Measurements from ENCODE around the gene SMIM36. TPM values are rescaled to one million over a fixed set of nuclear protein-coding genes. Genes with fewer than 3 reads are reported as not detected.

Gene SMIM36
- total and polyA plus RNA-seq, 2 of the 8 experiments (the other 6 are each of a cell fraction or from before 2014, with no cell fraction given) = not detected

GRCh38 chr17:55441544-55441943 is 69.7 kb downstream of the SMIM36 start:
- POLR2A ChIA-PET (ENCODE audit: partially characterized antibody) = interaction anchor here (0.7 to 1.3 kb wide), 2 partner anchors 9 to 21 kb away, joined by 3 read pairs; no protein-coding TSS in a partner anchor
- no peak overlapping the region for H3K23ac ChIP-seq (ENCODE audit: insufficient read length)
- no peak for TF ChIP-seq ATF2 (IDR thresholded peaks at IDR 0.05; ENCODE audit: low read length)
- TF ChIP-seq ATF3 (IDR thresholded peaks at IDR 0.05; ENCODE audit: insufficient read depth, low read depth, low read length) = no peak
- no peak for TF ChIP-seq CHD1 (IDR thresholded peaks at IDR 0.05; ENCODE audit: low read depth, low read length)
- TF ChIP-seq POLR2AphosphoS5 (IDR thresholded peaks at IDR 0.05; ENCODE audit: low read depth, low read length) = no peak

More at GRCh38 chr17:55441544-55441943, 69.7 kb downstream of the SMIM36 start:
- Histone ChIP-seq H2BK20ac (ENCODE audit: low read length) (no peak overlapping the region), H4K8ac (ENCODE audit: extremely low read depth, insufficient read depth, low read length) (no peak overlapping the region), H3K79me1 (ENCODE audit: low read depth, low read length) (no peaks in the 10 kb centered on the region), H3K4me3 (ENCODE audit: extremely low read depth in 1 of 4, insufficient read depth in 2 of 4, low read depth in 3 of 4, low read length in 4 of 4) (no peak overlapping the region), H2BK12ac (ENCODE audit: low read depth, low read length) (no peak overlapping the region), H3K36me3 (ENCODE audit: control insufficient read depth in 2 of 4, insufficient read depth in 4 of 4, low read length in 3 of 4) (no peaks in the 10 kb centered on the region), H3K9me3 (ENCODE audit: insufficient read depth in 2 of 2, low read depth in 1 of 2, low read length in 1 of 2) (no peaks in the 10 kb centered on the region), H3K4ac (replicated peaks; ENCODE audit: insufficient read length, low read depth, low read length) (no peak overlapping the region), H4K20me1 (replicated peaks in 1 of 2; ENCODE audit: control insufficient read depth in 1 of 2, insufficient read depth in 2 of 2, low read length in 2 of 2) (no peaks in the 10 kb centered on the region), H3K79me2 (ENCODE audit: control insufficient read depth in 1 of 2, insufficient read depth in 2 of 2, low read length in 2 of 2) (no peaks in the 10 kb centered on the region), H3K9ac (replicated peaks in 1 of 4; ENCODE audit: extremely low read depth in 1 of 4, low read depth in 3 of 4, low read length in 3 of 4) (no peak overlapping the region), H3K23me2 (ENCODE audit: low read depth, low read length) (no peaks in the 10 kb centered on the region), H3K4me2 (ENCODE audit: insufficient read depth in 1 of 2, low read depth in 2 of 2, low read length in 2 of 2) (no peak overlapping the region), H3K56ac (replicated peaks; ENCODE audit: insufficient read length, low read depth, low read length) (no peak overlapping the region), H2AFZ (ENCODE audit: low read length) (no peak overlapping the region), H2AK5ac (ENCODE audit: low read depth, low read length) (no peak overlapping the region), H3K27ac (ENCODE audit: low read depth, low read length) (no peak overlapping the region), H3K4me1 (replicated peaks in 1 of 4; ENCODE audit: control insufficient read depth in 3 of 4, insufficient read depth in 4 of 4, low read length in 3 of 4) (peaks cover 0 to 7% (median 4%) of the 10 kb centered on the region in 4 experiments; a peak in 3 of 7 replicates), H2BK5ac (ENCODE audit: low read depth, low read length) (no peak overlapping the region), H4K91ac (replicated peaks; ENCODE audit: insufficient read length, low read length) (no peak overlapping the region), H3K27me3 (replicated peaks in 1 of 4; ENCODE audit: control insufficient read depth in 3 of 4, extremely low read depth in 1 of 4, insufficient read depth in 3 of 4, low read length in 3 of 4) (no peaks in the 10 kb centered on the region), H2BK120ac (replicated peaks; ENCODE audit: low read depth, low read length) (no peak overlapping the region), H4K5ac (ENCODE audit: insufficient read length, low read depth, low read length) (no peak overlapping the region), H3K18ac (ENCODE audit: extremely low read depth, low read length) (no peak overlapping the region), H2BK15ac (ENCODE audit: low read length) (no peak overlapping the region), H3K14ac (ENCODE audit: insufficient read length) (no peak overlapping the region)
- no peak for DNase-seq (ENCODE audit: low read depth in 1 of 2, low spot score in 2 of 2)
- CTCF ChIA-PET (ENCODE audit: partially characterized antibody) = interaction anchor here (1.1 to 1.6 kb wide), 2 partner anchors 25 to 60 kb away, joined by 3 to 5 read pairs; no protein-coding TSS in a partner anchor
- no peak for FAIRE-seq
- 78% methylated on average over 2 of the region's 2 CpGs; no CpG with 5 or more reads in 1 of the 2 experiments for WGBS, 2 experiments (ENCODE audit: extremely low coverage in 1 of 2, insufficient coverage in 1 of 2, insufficient read length in 1 of 2, insufficient replicate concordance in 2 of 2, low coverage in 1 of 2, low lambda C conversion rate in 2 of 2, missing lambda C conversion rate in 1 of 2)

Measured in H1 (cell line).